ENCODE results near the gene C6orf15.
"Not testable (repeated sequence)": the region's sequence is repeated elsewhere in the genome, so short reads cannot be mapped to it uniquely, and the experiment has no call there.

The C6orf15 gene

DNA sequence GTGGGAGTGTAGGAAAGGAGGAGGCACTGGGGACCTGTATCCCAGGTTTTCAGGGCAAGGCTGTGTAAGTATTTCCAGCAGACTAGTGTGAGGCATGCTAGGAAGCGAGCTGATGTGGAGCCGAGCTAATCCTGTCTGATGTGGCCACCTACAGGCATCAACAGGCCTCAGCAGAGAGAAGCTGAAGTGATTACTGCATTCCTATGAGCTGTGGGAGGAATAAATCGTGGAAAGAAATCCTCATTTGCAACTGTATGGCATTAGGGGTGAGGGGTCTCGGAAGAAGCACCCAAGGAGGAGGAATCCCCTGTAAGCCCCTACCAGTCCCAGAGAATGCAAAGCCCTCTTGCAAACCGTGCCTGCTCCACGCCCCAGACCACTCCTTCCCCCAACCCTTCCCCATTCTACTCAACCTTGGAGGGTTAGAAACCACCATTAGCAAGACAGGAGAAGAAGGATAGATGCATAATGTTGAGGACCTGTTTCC is 41.6 kb downstream of the C6orf15 start:
- TF ChIP-seq, protein P1, sequence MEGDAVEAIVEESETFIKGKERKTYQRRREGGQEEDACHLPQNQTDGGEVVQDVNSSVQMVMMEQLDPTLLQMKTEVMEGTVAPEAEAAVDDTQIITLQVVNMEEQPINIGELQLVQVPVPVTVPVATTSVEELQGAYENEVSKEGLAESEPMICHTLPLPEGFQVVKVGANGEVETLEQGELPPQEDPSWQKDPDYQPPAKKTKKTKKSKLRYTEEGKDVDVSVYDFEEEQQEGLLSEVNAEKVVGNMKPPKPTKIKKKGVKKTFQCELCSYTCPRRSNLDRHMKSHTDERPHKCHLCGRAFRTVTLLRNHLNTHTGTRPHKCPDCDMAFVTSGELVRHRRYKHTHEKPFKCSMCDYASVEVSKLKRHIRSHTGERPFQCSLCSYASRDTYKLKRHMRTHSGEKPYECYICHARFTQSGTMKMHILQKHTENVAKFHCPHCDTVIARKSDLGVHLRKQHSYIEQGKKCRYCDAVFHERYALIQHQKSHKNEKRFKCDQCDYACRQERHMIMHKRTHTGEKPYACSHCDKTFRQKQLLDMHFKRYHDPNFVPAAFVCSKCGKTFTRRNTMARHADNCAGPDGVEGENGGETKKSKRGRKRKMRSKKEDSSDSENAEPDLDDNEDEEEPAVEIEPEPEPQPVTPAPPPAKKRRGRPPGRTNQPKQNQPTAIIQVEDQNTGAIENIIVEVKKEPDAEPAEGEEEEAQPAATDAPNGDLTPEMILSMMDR (IDR thresholded peaks at IDR 0.05; ENCODE audit: low read depth, low read length): peak; percentile 46
- DNase-seq: peak; percentile 30
- Histone ChIP-seq H3K4me3 (ENCODE audit: low read depth, low read length) (no peak overlapping the region), H3K9me3 (no peaks in the 10 kb centered on the region), H3K36me3 (no peaks in the 10 kb centered on the region), H3K4me1 (peaks cover 4% of the 10 kb centered on the region), H3K27me3 (no peaks in the 10 kb centered on the region)

DNA sequence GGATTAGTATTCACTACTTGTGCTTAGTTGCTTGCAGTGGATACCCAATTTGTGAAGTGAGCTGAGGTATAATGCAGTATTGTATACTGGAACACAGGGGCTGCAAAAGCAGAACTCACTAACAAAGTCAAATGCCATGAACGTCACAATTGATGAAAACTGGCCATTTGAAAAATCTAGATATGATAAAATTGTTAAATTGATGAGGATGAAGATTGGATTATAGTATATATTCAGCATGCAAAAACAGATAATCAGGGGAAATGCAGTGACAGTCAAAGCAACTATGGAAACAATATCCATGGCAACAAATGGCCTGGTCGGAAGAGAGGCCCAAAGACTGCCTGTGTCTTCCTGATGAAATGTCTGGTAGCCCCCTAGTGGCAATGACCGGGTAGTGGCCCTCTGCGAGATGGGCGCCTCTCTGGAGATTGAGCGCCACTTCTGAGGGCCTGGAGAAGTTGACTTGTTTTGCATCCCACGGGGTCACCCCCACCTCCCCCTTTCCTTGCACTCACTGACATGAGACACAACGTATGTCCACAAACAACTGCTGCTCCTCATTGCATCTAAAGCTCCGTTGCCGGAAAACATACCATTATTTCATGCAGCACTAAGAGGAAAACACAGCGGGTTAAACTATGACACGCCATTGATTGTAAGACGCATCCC is 43.6 kb downstream of the C6orf15 start:
- no peaks in the 10 kb centered on the region for H3K9me3 ChIP-seq
- no peaks in the 10 kb centered on the region for H3K36me3 ChIP-seq
- TF ChIP-seq, protein P1 (IDR thresholded peaks at IDR 0.05; ENCODE audit: low read depth, low read length): peak; percentile 94
- DNase-seq: peak; percentile 82
- H3K27me3 ChIP-seq: peaks cover 7% of the 10 kb centered on the region; the same call in 1 of the 2 replicates
- peaks cover 4% of the 10 kb centered on the region for H3K4me1 ChIP-seq
- H3K4me3 ChIP-seq (ENCODE audit: low read depth, low read length): no peak overlapping the region

DNA sequence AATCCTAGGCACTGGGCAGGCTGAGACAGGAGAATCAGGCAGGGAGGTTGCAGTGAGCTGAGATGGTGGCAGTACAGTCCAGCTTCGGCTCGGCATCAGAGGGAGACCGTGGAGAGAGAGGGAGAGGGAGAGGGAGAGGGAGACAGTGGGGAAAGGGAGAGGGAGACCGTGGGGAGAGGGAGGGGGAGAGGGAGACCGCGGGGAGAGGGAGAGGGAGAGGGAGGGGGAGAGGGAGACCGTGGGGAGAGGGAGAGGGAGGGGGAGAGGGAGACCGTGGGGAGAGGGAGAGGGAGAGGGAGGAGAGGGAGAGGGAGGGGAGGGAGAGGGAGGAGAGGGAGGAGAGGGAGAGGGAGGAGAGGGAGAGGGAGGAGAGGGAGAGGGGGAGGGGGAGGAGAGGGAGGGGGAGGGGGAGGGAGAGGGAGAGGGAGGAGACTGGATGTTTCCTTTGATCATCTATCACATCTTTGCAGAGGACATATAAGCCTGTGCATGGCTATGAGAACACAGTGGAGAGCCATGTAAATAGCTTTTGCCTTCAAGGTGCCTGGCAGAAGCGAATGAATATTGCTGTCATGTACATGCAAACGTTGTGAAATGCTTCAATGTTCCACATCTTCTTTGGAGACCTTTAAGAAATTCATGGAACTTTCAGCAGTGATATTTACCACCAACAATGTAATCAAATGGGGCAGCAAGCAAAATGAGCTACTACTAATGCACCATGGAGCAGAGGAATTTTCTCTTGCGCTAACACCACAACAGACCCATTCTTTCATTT is 44.3 kb downstream of the C6orf15 start:
- H3K9me3 ChIP-seq; H3K36me3 ChIP-seq; H3K27me3 ChIP-seq; DNase-seq; H3K4me1 ChIP-seq; H3K4me3 ChIP-seq (ENCODE audit: low read depth, low read length): not testable (repeated sequence)

DNA sequence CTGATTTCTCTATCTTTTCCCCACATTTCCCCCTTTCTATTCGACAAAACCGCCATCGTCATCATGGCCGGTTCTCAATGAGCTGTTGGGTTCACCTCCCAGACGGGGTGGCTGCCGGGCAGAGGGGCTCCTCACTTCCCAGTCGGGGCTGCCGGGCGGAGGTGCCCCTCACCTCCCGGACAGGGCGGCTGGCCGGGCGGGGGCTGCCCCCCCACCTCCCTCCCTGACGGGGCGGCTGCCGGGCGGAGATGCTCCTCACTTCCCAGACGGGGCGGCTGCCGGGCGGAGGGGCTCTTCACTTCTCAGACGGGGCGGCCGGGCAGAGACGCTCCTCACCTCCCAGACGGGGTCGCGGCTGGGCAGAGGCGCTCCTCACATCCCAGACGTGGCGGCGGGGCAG is 45.3 kb downstream of the C6orf15 start:
- H3K9me3 ChIP-seq; DNase-seq; H3K4me3 ChIP-seq (ENCODE audit: low read depth, low read length); H3K36me3 ChIP-seq; H3K4me1 ChIP-seq: not testable (repeated sequence)
- peaks cover 14% of the 10 kb centered on the region; the same call in 1 of the 2 replicates for H3K27me3 ChIP-seq

DNA sequence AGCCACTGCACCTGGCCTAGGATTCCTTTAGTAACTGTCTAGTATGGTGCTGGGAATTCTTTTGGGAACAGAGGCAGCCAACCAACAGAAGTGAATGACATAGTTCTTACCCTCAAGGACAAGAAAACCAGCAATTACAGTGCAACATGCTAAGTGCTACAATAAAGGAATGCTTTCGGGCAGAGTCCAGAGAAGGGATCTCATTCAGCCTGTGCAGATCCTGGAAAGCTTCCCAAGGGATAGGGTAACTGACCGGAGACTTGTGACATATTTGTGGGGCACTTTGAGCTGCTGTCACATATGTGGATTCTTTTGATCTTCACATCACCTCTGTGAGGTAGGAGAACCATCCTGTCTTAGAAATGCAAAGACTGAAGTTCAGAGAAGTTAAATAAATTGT is 46.8 kb downstream of the C6orf15 start:
- TF ChIP-seq, protein P1 (IDR thresholded peaks at IDR 0.05; ENCODE audit: low read depth, low read length): no peak
- no peak overlapping the region for H3K4me3 ChIP-seq (ENCODE audit: low read depth, low read length)
- H3K9me3 ChIP-seq: no peaks in the 10 kb centered on the region
- no peak for DNase-seq
- peaks cover 4% of the 10 kb centered on the region for H3K4me1 ChIP-seq
- H3K27me3 ChIP-seq: peaks cover 20% of the 10 kb centered on the region
- H3K36me3 ChIP-seq: no peaks in the 10 kb centered on the region

DNA sequence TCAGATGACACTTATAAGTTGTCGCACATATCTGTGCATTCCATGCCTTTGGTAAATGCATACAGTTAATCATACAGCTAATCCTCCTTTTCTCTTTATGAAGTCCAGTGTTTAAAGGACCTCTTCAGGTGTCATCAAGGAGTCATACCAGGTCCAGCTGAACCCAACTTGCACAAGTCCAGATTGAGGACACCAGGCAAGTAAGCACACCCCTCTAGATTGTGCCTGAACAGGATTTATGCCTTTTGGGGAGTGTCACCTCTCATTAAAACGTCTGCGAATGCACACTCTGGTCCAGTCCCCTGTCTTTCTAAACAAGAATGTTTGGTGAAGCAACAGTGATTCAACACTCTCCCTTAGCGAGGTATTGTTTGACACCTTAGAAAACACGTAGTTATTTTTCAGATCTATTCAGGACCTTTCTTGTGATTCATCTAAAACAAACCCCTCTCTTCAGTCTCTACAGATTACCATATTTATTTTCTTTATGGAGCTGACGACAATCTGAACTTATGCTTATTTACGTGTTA is 48.4 kb downstream of the C6orf15 start:
- H3K36me3 ChIP-seq: no peaks in the 10 kb centered on the region
- no peaks in the 10 kb centered on the region for H3K9me3 ChIP-seq
- DNase-seq: no peak
- H3K27me3 ChIP-seq: peaks cover 20% of the 10 kb centered on the region
- H3K4me1 ChIP-seq: peaks cover 4% of the 10 kb centered on the region
- TF ChIP-seq, protein P1 (IDR thresholded peaks at IDR 0.05; ENCODE audit: low read depth, low read length): no peak
- H3K4me3 ChIP-seq (ENCODE audit: low read depth, low read length): no peak overlapping the region
